K562 (cell line): ENCODE data around the gene CACNA1E. TPM values are rescaled to one million over a fixed set of nuclear protein-coding genes. Genes with fewer than 3 reads are reported as not detected.

ENCODE experiments used
- ATAC-seq: fragments of 200-7000 bp; cut with Tn5 transposase; 3 replicates; pipeline ENCODE4 v1.9.1; 2020; ENCODE audit warnings: moderate library complexity
- BruUV-seq: library from RNA; stranded (reverse); fragments of 400-500 nt; replicated peaks from 2 replicates; lab custom pipeline; 2021; lab: Mats Ljungman, UMichigan
- CTCF ChIA-PET: fragments of 300-600 bp; formaldehyde crosslinking; extraction: SDS; loops from one replicate; lab custom pipeline; 2021; ENCODE audit warnings: low intra/inter-chr PET ratio; lab: Yijun Ruan, JAX
- POLR2A ChIA-PET: fragments of 300-600, 350-650 bp; sonication (Branson Sonifier 250); formaldehyde crosslinking; extraction: SDS; loops from one replicate; lab custom pipeline; 2021; ENCODE audit warnings: antibody characterized with exemption, inconsistent platforms; lab: Yijun Ruan, JAX
- DNase-seq, 4 experiments: peaks; one replicate each; pipeline versions ENCODE4 v3.0.0 to v3.0.0-alpha.2; 2011 to 2018; ENCODE audit warnings: low spot score in 3 of 4, mixed read lengths in 3 of 4; ENCODE audit errors: extremely low read depth in 1 of 4
- FAIRE-seq: peaks from 2 replicates; lab custom pipeline; 2011; peaks lifted over from hg19 to GRCh38; lab: Jason Lieb, UNC
- H2AFZ ChIP-seq: 2 replicates; pipeline ENCODE4 v1.6.0; 2011; ENCODE audit warnings: low read depth, low read length, control low read depth, inconsistent platforms
- H3K27ac ChIP-seq: fragments of 200-600 bp; 3 replicates; pipeline ENCODE4 v1.8.0; 2011; ENCODE audit warnings: low read depth, mild to moderate bottlenecking, control low read depth, inconsistent platforms, low read length, moderate library complexity, mixed read lengths; ENCODE audit errors: extremely low read depth
- H3K27me3 ChIP-seq, 2 experiments: fragments of 300-600 bp in 1 of 2; 2 replicates in 1 of 2; 3 replicates in 1 of 2; pipeline versions ENCODE4 v1.6.0 to v1.8.0; 2011; ENCODE audit warnings: inconsistent platforms in 2 of 2, low read length in 2 of 2, mild to moderate bottlenecking in 1 of 2, mixed read lengths in 1 of 2, moderate library complexity in 1 of 2; ENCODE audit not compliant: control insufficient read depth in 2 of 2, insufficient read depth in 2 of 2
- H3K36me3 ChIP-seq: fragments of 300-600 bp; 3 replicates; pipeline ENCODE4 v1.8.0; 2011; ENCODE audit warnings: mild to moderate bottlenecking, low read length, inconsistent platforms; ENCODE audit not compliant: control insufficient read depth, insufficient read depth
- H3K4me1 ChIP-seq, 2 experiments: fragments of 200-600 bp in 1 of 2; replicated peaks in 1 of 2; 2 replicates in 1 of 2; 3 replicates in 1 of 2; pipeline versions ENCODE4 v1.5.1 to v1.8.0; 2011; ENCODE audit warnings: inconsistent platforms in 2 of 2, low read length in 2 of 2, mild to moderate bottlenecking in 1 of 2, mixed read lengths in 1 of 2, moderate library complexity in 1 of 2; ENCODE audit not compliant: control insufficient read depth in 2 of 2, insufficient read depth in 2 of 2
- H3K4me2 ChIP-seq: 2 replicates; pipeline ENCODE4 v1.6.1; 2011; ENCODE audit warnings: low read length, control low read depth, inconsistent platforms, mixed read lengths; ENCODE audit not compliant: insufficient read depth
- H3K4me3 ChIP-seq: fragments of 200-600 bp; sonication (generic), shearing (Covaris generic); 2 replicates; pipeline ENCODE4 v1.5.1; 2016; ENCODE audit warnings: control low read depth, inconsistent platforms
- H3K79me2 ChIP-seq: fragments of 200-600 bp; 3 replicates; pipeline ENCODE4 v1.8.0; 2011; ENCODE audit warnings: low read length, inconsistent platforms; ENCODE audit not compliant: control insufficient read depth, insufficient read depth
- H3K9ac ChIP-seq, 2 experiments: 2 replicates each; pipeline versions ENCODE4 v1.6.0 to v1.6.1; 2011; ENCODE audit warnings: low read depth in 2 of 2, low read length in 2 of 2, control low read depth in 1 of 2, inconsistent platforms in 1 of 2, mild to moderate bottlenecking in 1 of 2, mixed read lengths in 1 of 2; ENCODE audit not compliant: insufficient read depth in 1 of 2
- H3K9me1 ChIP-seq: one replicate; pipeline ENCODE4 v1.6.0; 2011; ENCODE audit warnings: inconsistent platforms, mild to moderate bottlenecking, low read length, moderate library complexity; ENCODE audit not compliant: control insufficient read depth, insufficient read depth
- H3K9me3 ChIP-seq: replicated peaks from 2 replicates; pipeline ENCODE4 v1.5.1; 2011; ENCODE audit warnings: low read depth, low read length, inconsistent platforms; ENCODE audit not compliant: control insufficient read depth, insufficient read depth
- H4K20me1 ChIP-seq: replicated peaks from 2 replicates; pipeline ENCODE4 v1.6.1; 2011; ENCODE audit warnings: low read length, inconsistent platforms, mixed read lengths; ENCODE audit not compliant: control insufficient read depth, insufficient read depth
- ATF1 ChIP-seq, 2 experiments: fragments of 450-650 bp in 1 of 2; IDR thresholded peaks; 2 replicates each; pipeline ENCODE4 v1.6.1; 2016; ENCODE audit warnings: missing compliant biosample characterization in 1 of 2, missing genetic modification characterization in 1 of 2
- COPS2 ChIP-seq: fragments of 450-650 bp; conservative IDR thresholded peaks from 2 replicates; pipeline ENCODE4 v1.6.1; 2016; ENCODE audit warnings: mild to moderate bottlenecking, moderate library complexity
- MBD1 ChIP-seq: fragments of 250-450 bp; sonication (Bioruptor Pico); IDR thresholded peaks from 2 replicates; pipeline ENCODE4 v1.8.0; 2022; ENCODE audit warnings: inconsistent platforms
- RFX1 ChIP-seq: fragments of 450-650 bp; IDR thresholded peaks from 2 replicates; pipeline ENCODE4 v1.6.1; 2016; ENCODE audit warnings: mild to moderate bottlenecking, moderate library complexity
- ZNF277 ChIP-seq: fragments of 250-450 bp; sonication (Bioruptor Pico); IDR thresholded peaks from 2 replicates; pipeline ENCODE4 v1.8.0; 2022; ENCODE audit warnings: inconsistent platforms, mild to moderate bottlenecking, moderate library complexity, borderline replicate concordance
- ZNF655 ChIP-seq: fragments of 250-450 bp; sonication (Bioruptor Pico); IDR thresholded peaks from 2 replicates; pipeline ENCODE4 v1.5.0; 2021
- WGBS: fragments of 100-300 bp; shearing (Covaris generic); methylation state at CpG from one replicate; pipeline ENCODE4 v1.1.6; 2016; ENCODE audit warnings: low coverage, mixed read lengths; ENCODE audit not compliant: insufficient coverage; ENCODE audit errors: missing lambda C conversion rate; 5-methylcytosine and 5-hydroxymethylcytosine counted together
- in situ Hi-C: fragments of 300-500 bp; cut with MboI; formaldehyde crosslinking; loops from 4 replicates; pipeline ENCODE4 v1.15.0; 2018; ENCODE audit warnings: inconsistent platforms, mixed read lengths
- intact Hi-C: fragments of 100-400 bp; cut with micrococcal nuclease; formaldehyde crosslinking; loops from 2 replicates; pipeline ENCODE4 v1.14.2; 2022
- polyA plus RNA-seq, 8 experiments: library from polyadenylated mRNA; depleted of rRNA in 4 of 8; stranded (reverse) in 5 of 8; unstranded in 3 of 8; fragments of >200 nt; fragmentation: Nextera tagmentation in 2 of 8; fragmentation: Illumina TruSeq in 1 of 8; extraction: Ambion mirVana in 2 of 8; extraction: Trizol in 1 of 8; gene quantifications; 2 replicates each; pipeline versions ENCODE4 v1.2.1 to v1.2.3, GENCODE V29; 2011 to 2014; ENCODE audit warnings: inconsistent platforms in 1 of 8, missing spikeins in 1 of 8
- total RNA-seq, 7 experiments: library from RNA; depleted of rRNA in 6 of 7; stranded (reverse); fragments of >200 nt in 6 of 7; fragmentation: Illumina TruSeq in 2 of 7; extraction: Trizol in 2 of 7; gene quantifications; 2 replicates each; pipeline versions ENCODE4 v1.2.1 to v1.2.3, GENCODE V29; 2011 to 2021; ENCODE audit warnings: low replicate concordance in 1 of 7

The CACNA1E gene
- total and polyA plus RNA-seq, 9 of the 15 experiments (the other 6 are each of a cell fraction or from before 2014, with no cell fraction given): under 0.01 to 0.04 TPM; not detected in 7

GRCh38 chr1:181632960-181633359 lies 149.6 kb downstream of the CACNA1E start (continued):
- TF ChIP-seq MBD1 (CRISPR knock-in tag) (no peak), ATF1 (CRISPR knock-in tag; IDR thresholded peaks at IDR 0.05) (no peak), ATF1 (tag; IDR thresholded peaks at IDR 0.05) (no peak), COPS2 (no peak), ZNF277 (CRISPR knock-in tag) (no peak)
- TF ChIP-seq, all 486 proteins: peak for 0

- no peaks in the 10 kb centered on the region for H3K4me1 ChIP-seq
- in situ Hi-C loops: no loop called here
- no peaks in the 10 kb centered on the region for H3K79me2 ChIP-seq
- CTCF ChIA-PET: no interaction called here
- H2AFZ ChIP-seq: no peak overlapping the region
- FAIRE-seq (no peak), ATAC-seq (no peak), DNase-seq (no peak)
- no peak overlapping the region for H3K9ac ChIP-seq
- POLR2A ChIA-PET: interaction anchor here (1.3 kb wide), 1 partner anchor 16 kb away, joined by 3 read pairs; no protein-coding TSS in a partner anchor
- intact Hi-C loops: no loop called here
- no peaks in the 10 kb centered on the region for H3K9me3 ChIP-seq
- no peak overlapping the region for H3K27ac ChIP-seq
- H3K27me3 ChIP-seq: no peaks in the 10 kb centered on the region
- no peaks in the 10 kb centered on the region for H3K9me1 ChIP-seq
- H3K4me2 ChIP-seq: no peak overlapping the region
- no peak overlapping the region for H3K4me3 ChIP-seq
- TF ChIP-seq ZNF655 (no peak), RFX1 (peak; percentile 24; the same call in 1 of the 2 replicates)
- 0% methylated on average over 1 of the region's 1 CpG for WGBS
- H3K36me3 ChIP-seq: no peaks in the 10 kb centered on the region
- no TSS peak for BruUV-seq
- no peaks in the 10 kb centered on the region for H4K20me1 ChIP-seq
These were observed 151.8 kb downstream of the CACNA1E start for GRCh38 chr1:181635110-181635509.
